Trophoblast cell (in vitro differentiated cells and primary cell): ENCODE data around the gene SH3BP5.

Experiments
- DNase-seq, 2 donors: peaks; one replicate each; pipeline ENCODE4 v3.0.0-alpha.2; 2016
- H2AFZ ChIP-seq: 2 replicates; pipeline ENCODE4 v1.6.1; 2013; ENCODE audit warnings: low read length, moderate library complexity, mild to moderate bottlenecking; ENCODE audit not compliant: insufficient read depth, poor library complexity
- H2AK5ac ChIP-seq: 2 replicates; pipeline ENCODE4 v1.6.1; 2013; ENCODE audit warnings: mild to moderate bottlenecking, low read length
- H2BK120ac ChIP-seq: 2 replicates; pipeline ENCODE4 v1.6.1; 2013; ENCODE audit warnings: low read length, mild to moderate bottlenecking, moderate library complexity; ENCODE audit not compliant: insufficient read depth, poor library complexity
- H2BK12ac ChIP-seq: 2 replicates; pipeline ENCODE4 v1.6.1; 2013; ENCODE audit warnings: mild to moderate bottlenecking, low read length, moderate library complexity
- H2BK5ac ChIP-seq: 2 replicates; pipeline ENCODE4 v1.6.1; 2013; ENCODE audit warnings: low read length, low read depth, moderate library complexity, mild to moderate bottlenecking; ENCODE audit not compliant: poor library complexity
- H3K14ac ChIP-seq: 2 replicates; pipeline ENCODE4 v1.6.1; 2013; ENCODE audit warnings: mild to moderate bottlenecking, low read length
- H3K18ac ChIP-seq: 2 replicates; pipeline ENCODE4 v1.6.1; 2013; ENCODE audit warnings: mild to moderate bottlenecking, low read length
- H3K23ac ChIP-seq: 2 replicates; pipeline ENCODE4 v1.6.1; 2013; ENCODE audit warnings: low read length
- H3K27ac ChIP-seq: 2 replicates; pipeline ENCODE4 v1.5.1; 2013; ENCODE audit warnings: low read depth, mild to moderate bottlenecking, inconsistent platforms, low read length, moderate library complexity
- H3K27me3 ChIP-seq: 2 replicates; pipeline ENCODE4 v1.6.1; 2013; ENCODE audit warnings: inconsistent platforms, mild to moderate bottlenecking, low read length, moderate library complexity; ENCODE audit not compliant: insufficient read depth
- H3K36me3 ChIP-seq, 2 experiments: 1 replicate in 1 of 2; 2 replicates in 1 of 2; pipeline ENCODE4 v1.6.1; 2013; ENCODE audit warnings: low read length in 2 of 2, mild to moderate bottlenecking in 2 of 2, moderate library complexity in 1 of 2; ENCODE audit not compliant: insufficient read depth in 2 of 2, control insufficient read depth in 1 of 2
- H3K4ac ChIP-seq: 2 replicates; pipeline ENCODE4 v1.6.1; 2013; ENCODE audit warnings: low read depth, mild to moderate bottlenecking, low read length, moderate library complexity
- H3K4me1 ChIP-seq, 2 experiments: 1 replicate in 1 of 2; 2 replicates in 1 of 2; pipeline ENCODE4 v1.6.1; 2013; ENCODE audit warnings: low read length in 2 of 2, mild to moderate bottlenecking in 2 of 2, moderate library complexity in 1 of 2; ENCODE audit not compliant: insufficient read depth in 2 of 2, control insufficient read depth in 1 of 2
- H3K4me2 ChIP-seq: 2 replicates; pipeline ENCODE4 v1.6.1; 2013; ENCODE audit warnings: inconsistent platforms, mild to moderate bottlenecking, low read length, moderate library complexity
- H3K4me3 ChIP-seq: 2 replicates; pipeline ENCODE4 v1.5.1; 2013; ENCODE audit warnings: mild to moderate bottlenecking, low read depth, low read length, inconsistent platforms
- H3K79me1 ChIP-seq: one replicate; pipeline ENCODE4 v1.6.1; 2013; ENCODE audit warnings: low read length
- H3K79me2 ChIP-seq: 2 replicates; pipeline ENCODE4 v1.6.1; 2013; ENCODE audit warnings: low read length, mild to moderate bottlenecking; ENCODE audit not compliant: control insufficient read depth, insufficient read depth, poor library complexity
- H3K9ac ChIP-seq: 2 replicates; pipeline ENCODE4 v1.6.1; 2013; ENCODE audit warnings: mild to moderate bottlenecking, low read length
- H3K9me3 ChIP-seq: 2 replicates; pipeline ENCODE4 v1.6.1; 2013; ENCODE audit warnings: low read depth, mild to moderate bottlenecking, control low read depth, inconsistent platforms, low read length; ENCODE audit not compliant: insufficient read depth
- H4K12ac ChIP-seq: 2 replicates; pipeline ENCODE4 v1.6.1; 2013; ENCODE audit warnings: low read depth, mild to moderate bottlenecking, low read length, moderate library complexity
- H4K8ac ChIP-seq: 2 replicates; pipeline ENCODE4 v1.6.1; 2013; ENCODE audit warnings: low read depth, mild to moderate bottlenecking, low read length, moderate library complexity
- H4K91ac ChIP-seq: one replicate; pipeline ENCODE4 v1.6.1; 2013; ENCODE audit warnings: low read depth, mild to moderate bottlenecking, low read length, moderate library complexity
- WGBS: extraction: QIAGEN DNeasy Blood & Tissue Kit; methylation state at CpG from one replicate; pipeline ENCODE4 v1.1.7; 2013; ENCODE audit warnings: missing lambda C conversion rate; ENCODE audit not compliant: insufficient read length, insufficient coverage; ENCODE audit errors: extremely low coverage; 5-methylcytosine and 5-hydroxymethylcytosine counted together

The SH3BP5 gene

GRCh38 chr3:15299036-15299435, 33.4 kb downstream of the SH3BP5 start:
- Histone ChIP-seq H3K9me3 (no peaks in the 10 kb centered on the region), H3K9ac (no peak overlapping the region), H2AK5ac (no peak overlapping the region), H3K23ac (no peak overlapping the region), H3K79me2 (peaks cover 15% of the 10 kb centered on the region), H2BK5ac (no peak overlapping the region), H3K4ac (peak overlapping the region; percentile 84), H3K4me2 (no peak overlapping the region), H3K27ac (no peak overlapping the region), H4K91ac (no peak overlapping the region), H2BK12ac (no peak overlapping the region), H3K18ac (peak overlapping the region; percentile 36), H3K27me3 (no peaks in the 10 kb centered on the region), H3K4me3 (no peak overlapping the region), H2BK120ac (no peak overlapping the region), H2AFZ (no peak overlapping the region), H3K79me1 (peaks cover under 1% of the 10 kb centered on the region), H4K8ac (no peak overlapping the region), H3K4me1 (peaks cover 7 to 18% of the 10 kb centered on the region in 2 experiments), H3K36me3 (peaks cover 31 to 50% of the 10 kb centered on the region in 2 experiments), H4K12ac (no peak overlapping the region), H3K14ac (no peak overlapping the region)
- no peak for DNase-seq
- whole genome bisulfite sequencing, result no CpG with 5 or more reads among the region's 3 CpGs

GRCh38 chr3:15298504-15298903, 33.9 kb downstream of the SH3BP5 start:
- H3K4me2 ChIP-seq, result no peak overlapping the region
- no peak overlapping the region for H3K4me3 ChIP-seq
- H3K9ac ChIP-seq, result no peak overlapping the region
- no peak overlapping the region for H2BK120ac ChIP-seq
- no peaks in the 10 kb centered on the region for H3K79me1 ChIP-seq
- peaks cover 8 to 19% of the 10 kb centered on the region in 2 experiments for H3K4me1 ChIP-seq
- H2BK12ac ChIP-seq, result no peak overlapping the region
- WGBS, result no CpG with 5 or more reads among the region's 3 CpGs
- H3K18ac ChIP-seq, result no peak overlapping the region
- no peak overlapping the region for H4K12ac ChIP-seq
- no peak overlapping the region for H3K27ac ChIP-seq
- H3K79me2 ChIP-seq, result peaks cover 15% of the 10 kb centered on the region
- no peak overlapping the region for H3K23ac ChIP-seq
- H2BK5ac ChIP-seq, result no peak overlapping the region
- H3K14ac ChIP-seq, result no peak overlapping the region
- no peak overlapping the region for H4K8ac ChIP-seq
- peak overlapping the region; percentile 9 for H3K4ac ChIP-seq
- no peak for DNase-seq
- H3K36me3 ChIP-seq, result peaks cover 26 to 44% of the 10 kb centered on the region in 2 experiments
- no peaks in the 10 kb centered on the region for H3K27me3 ChIP-seq
- H3K9me3 ChIP-seq, result no peaks in the 10 kb centered on the region
- H4K91ac ChIP-seq, result no peak overlapping the region
- H2AK5ac ChIP-seq, result no peak overlapping the region
- H2AFZ ChIP-seq, result no peak overlapping the region

- Histone ChIP-seq H3K79me2 (peaks cover 15% of the 10 kb centered on the region), H4K12ac (no peak overlapping the region), H3K27me3 (no peaks in the 10 kb centered on the region), H3K4me1 (peaks cover 15 to 26% of the 10 kb centered on the region in 2 experiments), H3K36me3 (peaks cover 19 to 44% of the 10 kb centered on the region in 2 experiments), H3K14ac (no peak overlapping the region), H3K9me3 (no peaks in the 10 kb centered on the region), H4K8ac (no peak overlapping the region), H4K91ac (no peak overlapping the region), H3K23ac (no peak overlapping the region), H3K4me2 (no peak overlapping the region), H3K9ac (no peak overlapping the region), H3K18ac (peak overlapping the region; percentile 33), H3K27ac (no peak overlapping the region), H3K4me3 (no peak overlapping the region), H2BK12ac (no peak overlapping the region), H3K4ac (peak overlapping the region; percentile 73), H2BK120ac (no peak overlapping the region), H2AK5ac (no peak overlapping the region), H2BK5ac (no peak overlapping the region), H2AFZ (no peak overlapping the region), H3K79me1 (peaks cover 4% of the 10 kb centered on the region)
- no peak for DNase-seq
- WGBS, result no CpG with 5 or more reads among the region's 4 CpGs
Observed at GRCh38 chr3:15297608-15298350, 34.6 kb downstream of the SH3BP5 start.

- Histone ChIP-seq H4K12ac (no peak overlapping the region), H2BK120ac (no peak overlapping the region), H3K9me3 (no peaks in the 10 kb centered on the region), H3K4me3 (no peak overlapping the region), H3K4me1 (peaks cover 11 to 23% of the 10 kb centered on the region in 2 experiments), H3K4me2 (no peak overlapping the region), H3K27me3 (no peaks in the 10 kb centered on the region), H3K79me2 (peaks cover 18% of the 10 kb centered on the region), H3K79me1 (peaks cover 5% of the 10 kb centered on the region), H3K36me3 (peaks cover 5 to 31% of the 10 kb centered on the region in 2 experiments), H3K23ac (no peak overlapping the region), H3K27ac (no peak overlapping the region), H2AFZ (no peak overlapping the region), H3K14ac (no peak overlapping the region), H4K91ac (no peak overlapping the region), H3K18ac (no peak overlapping the region), H2AK5ac (no peak overlapping the region), H4K8ac (no peak overlapping the region), H3K4ac (peak overlapping the region; percentile 24), H3K9ac (no peak overlapping the region), H2BK12ac (no peak overlapping the region), H2BK5ac (no peak overlapping the region)
- DNase-seq, result peak in 1 of 2 donors; percentile 53
- WGBS, result no CpG with 5 or more reads among the region's 6 CpGs
Observed at GRCh38 chr3:15295506-15295905, 36.9 kb downstream of the SH3BP5 start.
